DND-41 (cell line): ENCODE data around the gene NXNL1.
"Not testable (repeated sequence)": the region's sequence is repeated elsewhere in the genome, so short reads cannot be mapped to it uniquely, and the experiment has no call there.

Experiments
- ATAC-seq: fragments of 200-7000 bp; cut with Tn5 transposase; 3 replicates; pipeline ENCODE4 v1.9.1; 2021; ENCODE audit warnings: low read depth; ENCODE audit not compliant: insufficient read depth
- DNase-seq: peaks from one replicate; pipeline ENCODE4 v3.0.0-alpha.2; 2020
- H2AFZ ChIP-seq: 2 replicates; pipeline ENCODE4 v1.6.0; 2012; ENCODE audit warnings: low read depth, low read length
- H3K27ac ChIP-seq: 2 replicates; pipeline ENCODE4 v1.5.1; 2012; ENCODE audit warnings: low read length, inconsistent platforms
- H3K27me3 ChIP-seq: fragments of 200-600 bp; sonication (generic); 2 replicates; pipeline ENCODE4 v1.6.0; 2012; ENCODE audit warnings: low read length, mild to moderate bottlenecking, inconsistent platforms; ENCODE audit not compliant: insufficient read depth, poor library complexity
- H3K36me3 ChIP-seq: 2 replicates; pipeline ENCODE4 v1.5.1; 2012; ENCODE audit warnings: low read length, inconsistent platforms; ENCODE audit not compliant: insufficient read depth
- H3K4me1 ChIP-seq: 2 replicates; pipeline ENCODE4 v1.5.1; 2012; ENCODE audit warnings: mild to moderate bottlenecking, low read length; ENCODE audit not compliant: insufficient read depth
- H3K4me2 ChIP-seq: 2 replicates; pipeline ENCODE4 v1.6.0; 2012; ENCODE audit warnings: mild to moderate bottlenecking, moderate library complexity, low read length, inconsistent platforms; ENCODE audit not compliant: insufficient read depth
- H3K4me3 ChIP-seq, 2 experiments: fragments of 200-600 bp in 1 of 2; shearing (Covaris generic) in 1 of 2; 2 replicates each; pipeline ENCODE4 v1.5.1; 2012 to 2016; ENCODE audit warnings: inconsistent platforms in 2 of 2, low read length in 2 of 2, mild to moderate bottlenecking in 2 of 2, low read depth in 1 of 2, moderate library complexity in 1 of 2
- H3K79me2 ChIP-seq: 2 replicates; pipeline ENCODE4 v1.6.0; 2012; ENCODE audit warnings: low read length, inconsistent platforms; ENCODE audit not compliant: insufficient read depth
- H3K9ac ChIP-seq: 2 replicates; pipeline ENCODE4 v1.6.0; 2012; ENCODE audit warnings: low read depth, mild to moderate bottlenecking, inconsistent platforms, low read length, moderate library complexity
- H3K9me3 ChIP-seq: 2 replicates; pipeline ENCODE4 v1.5.1; 2012; ENCODE audit warnings: low read length, moderate library complexity, mild to moderate bottlenecking, inconsistent platforms; ENCODE audit not compliant: insufficient read depth, severe bottlenecking
- H4K20me1 ChIP-seq: 2 replicates; pipeline ENCODE4 v1.6.0; 2012; ENCODE audit warnings: low read length; ENCODE audit not compliant: insufficient read depth
- CTCF ChIP-seq: IDR thresholded peaks from 2 replicates; pipeline ENCODE4 v1.5.1; 2012; ENCODE audit warnings: borderline replicate concordance, low read length, moderate library complexity, mild to moderate bottlenecking; ENCODE audit not compliant: poor library complexity, severe bottlenecking; ENCODE audit errors: extremely low read depth
- EZH2 ChIP-seq: IDR thresholded peaks from 3 replicates; pipeline ENCODE4 v1.6.1; 2012; ENCODE audit warnings: borderline replicate concordance, low read depth, mild to moderate bottlenecking, moderate library complexity, low read length, inconsistent platforms; ENCODE audit not compliant: severe bottlenecking

The NXNL1 gene

GRCh38 chr19:17481986-17482385 lies 21.3 kb upstream of the NXNL1 start:
- no peaks in the 10 kb centered on the region for H3K27me3 ChIP-seq
- H4K20me1 ChIP-seq = no peaks in the 10 kb centered on the region
- no peak overlapping the region for H2AFZ ChIP-seq
- DNase-seq (no peak), ATAC-seq (no peak)
- no peak overlapping the region for H3K27ac ChIP-seq
- H3K4me1 ChIP-seq = no peaks in the 10 kb centered on the region
- no peaks in the 10 kb centered on the region for H3K79me2 ChIP-seq
- TF ChIP-seq EZH2 = no peak
- no peak for TF ChIP-seq CTCF
- H3K4me2 ChIP-seq = no peak overlapping the region
- H3K36me3 ChIP-seq = no peaks in the 10 kb centered on the region
- H3K4me3 ChIP-seq = no peak overlapping the region
- H3K9me3 ChIP-seq = no peaks in the 10 kb centered on the region
- H3K9ac ChIP-seq = no peak overlapping the region

- ATAC-seq = no peak
- Histone ChIP-seq H3K79me2 (no peaks in the 10 kb centered on the region), H3K36me3 (no peaks in the 10 kb centered on the region), H3K27ac (no peak overlapping the region), H3K9me3 (no peaks in the 10 kb centered on the region), H2AFZ (no peak overlapping the region), H3K4me1 (no peaks in the 10 kb centered on the region), H3K9ac (no peak overlapping the region), H3K4me2 (no peak overlapping the region), H4K20me1 (no peaks in the 10 kb centered on the region), H3K27me3 (no peaks in the 10 kb centered on the region), H3K4me3 (no peak overlapping the region)
- no peak for TF ChIP-seq EZH2
- TF ChIP-seq CTCF = no peak
- DNase-seq = no peak
Observed at GRCh38 chr19:17479325-17479791, 18.6 kb upstream of the NXNL1 start.

GRCh38 chr19:17475541-17476115 lies 14.9 kb upstream of the NXNL1 start:
- ATAC-seq = no peak
- TF ChIP-seq CTCF (no peak), EZH2 (no peak)
- H3K9ac ChIP-seq = no peak overlapping the region
- H3K27me3 ChIP-seq = no peaks in the 10 kb centered on the region
- H3K36me3 ChIP-seq = no peaks in the 10 kb centered on the region
- H2AFZ ChIP-seq = no peak overlapping the region
- H3K4me1 ChIP-seq = peaks cover 13% of the 10 kb centered on the region
- DNase-seq = no peak
- no peaks in the 10 kb centered on the region for H4K20me1 ChIP-seq
- H3K4me3 ChIP-seq = no peak overlapping the region
- H3K79me2 ChIP-seq = no peaks in the 10 kb centered on the region
- H3K9me3 ChIP-seq = no peaks in the 10 kb centered on the region
- no peak overlapping the region for H3K27ac ChIP-seq
- no peak overlapping the region for H3K4me2 ChIP-seq

- not testable (repeated sequence) for H3K4me3 ChIP-seq, H3K9ac ChIP-seq, ATAC-seq, H3K27ac ChIP-seq, H2AFZ ChIP-seq, H4K20me1 ChIP-seq, DNase-seq, H3K9me3 ChIP-seq, H3K36me3 ChIP-seq, H3K79me2 ChIP-seq, H3K27me3 ChIP-seq, H3K4me2 ChIP-seq
- H3K4me1 ChIP-seq = peaks cover 15% of the 10 kb centered on the region
Observed at GRCh38 chr19:17475011-17475540, 14.3 kb upstream of the NXNL1 start.
